HepG2 (cell line): ENCODE data around the gene R3HDM4. TPM values are rescaled to one million over a fixed set of nuclear protein-coding genes. Genes with fewer than 3 reads are reported as not detected.

ENCODE experiments used
- ATAD3A ChIP-seq: sonication (generic); formaldehyde crosslinking; IDR thresholded peaks from 2 replicates; pipeline ENCODE4 v1.4.0; 2020; ENCODE audit warnings: missing genetic modification reagents
- BHLHE40 ChIP-seq: IDR thresholded peaks from 2 replicates; pipeline ENCODE4 v1.6.1; 2011; ENCODE audit warnings: low read length, improper control_type of control experiment
- BORCS8-MEF2B ChIP-seq: sonication (generic); formaldehyde crosslinking; IDR thresholded peaks from 2 replicates; pipeline ENCODE4 v1.8.0; 2022; ENCODE audit warnings: mild to moderate bottlenecking, missing genetic modification reagents
- HDAC6 ChIP-seq: fragments of 200-600 bp; sonication (generic); IDR thresholded peaks from 2 replicates; pipeline ENCODE4 v1.7.0; 2017; ENCODE audit warnings: mild to moderate bottlenecking, antibody characterized with exemption, low read length, low read depth
- HNRNPK ChIP-seq: fragments of 200-400 bp; formaldehyde crosslinking; IDR thresholded peaks from 2 replicates; pipeline ENCODE4 v1.6.1; 2018; ENCODE audit warnings: low read length, low read depth, moderate library complexity, mild to moderate bottlenecking; ENCODE audit not compliant: poor library complexity, severe bottlenecking
- KLF16 ChIP-seq, 2 experiments: sonication (generic) in 1 of 2; formaldehyde crosslinking in 1 of 2; IDR thresholded peaks; 2 replicates each; pipeline versions ENCODE4 v1.6.1 to v1.8.0; 2016 to 2023; ENCODE audit warnings: missing genetic modification reagents in 2 of 2, missing compliant biosample characterization in 1 of 2
- NFKB2 ChIP-seq: sonication (generic); formaldehyde crosslinking; IDR thresholded peaks from 2 replicates; pipeline ENCODE4 v1.4.0; 2020; ENCODE audit warnings: missing genetic modification reagents, borderline replicate concordance
- POLR2AphosphoS2 ChIP-seq: IDR thresholded peaks from 2 replicates; pipeline ENCODE4 v1.6.1; 2011; ENCODE audit warnings: low read depth, low read length, improper control_type of control experiment
- PTBP1 ChIP-seq: fragments of 200-400 bp; formaldehyde crosslinking; IDR thresholded peaks from 2 replicates; pipeline ENCODE4 v1.6.1; 2018; ENCODE audit warnings: low read length, low read depth; ENCODE audit not compliant: poor library complexity, severe bottlenecking
- SRF ChIP-seq: IDR thresholded peaks from 2 replicates; pipeline ENCODE4 v1.6.1; 2011; ENCODE audit warnings: mild to moderate bottlenecking, low read depth, low read length, moderate library complexity
- STAG1 ChIP-seq: sonication (generic); formaldehyde crosslinking; IDR thresholded peaks from 2 replicates; pipeline ENCODE4 v1.4.0; 2020; ENCODE audit warnings: missing genetic modification reagents
- ZBTB1 ChIP-seq: sonication (generic); formaldehyde crosslinking; IDR thresholded peaks from 2 replicates; pipeline ENCODE4 v1.4.0; 2020; ENCODE audit warnings: missing genetic modification reagents, borderline replicate concordance
- ZBTB38 ChIP-seq: sonication (generic); formaldehyde crosslinking; IDR thresholded peaks from 2 replicates; pipeline ENCODE4 v1.5.1; 2020; ENCODE audit warnings: mild to moderate bottlenecking, missing genetic modification reagents
- ZNF101 ChIP-seq: sonication (generic); formaldehyde crosslinking; IDR thresholded peaks from 2 replicates; pipeline ENCODE4 v1.4.0; 2020; ENCODE audit warnings: mild to moderate bottlenecking, low read depth, missing genetic modification reagents, borderline replicate concordance
- ZNF124 ChIP-seq: sonication (generic); formaldehyde crosslinking; IDR thresholded peaks from 2 replicates; pipeline ENCODE4 v1.4.0; 2020; ENCODE audit warnings: missing genetic modification reagents
- ZNF292 ChIP-seq: sonication (generic); formaldehyde crosslinking; IDR thresholded peaks from 2 replicates; pipeline ENCODE4 v1.8.1; 2022; ENCODE audit warnings: mild to moderate bottlenecking, low read depth, missing genetic modification reagents, borderline replicate concordance
- ZNF33A ChIP-seq: sonication (generic); formaldehyde crosslinking; IDR thresholded peaks from 2 replicates; pipeline ENCODE4 v1.5.1; 2020; ENCODE audit warnings: missing genetic modification reagents, mild to moderate bottlenecking, moderate library complexity, borderline replicate concordance
- ZNF781 ChIP-seq: sonication (generic); formaldehyde crosslinking; IDR thresholded peaks from 2 replicates; pipeline ENCODE4 v1.5.1; 2020; ENCODE audit warnings: borderline replicate concordance, mild to moderate bottlenecking, missing genetic modification reagents; ENCODE audit errors: not compliant biosample characterization
- ZSCAN12 ChIP-seq: sonication (generic); formaldehyde crosslinking; IDR thresholded peaks from 2 replicates; pipeline ENCODE4 v1.9.0; 2021; ENCODE audit warnings: mild to moderate bottlenecking, missing genetic modification reagents
- polyA plus RNA-seq, 8 experiments: library from polyadenylated mRNA; depleted of rRNA in 3 of 8; stranded (reverse) in 7 of 8; unstranded in 1 of 8; fragments of >200 nt; fragmentation: Illumina TruSeq in 4 of 8; extraction: Trizol in 4 of 8; gene quantifications; 2 replicates each; pipeline versions ENCODE4 v1.2.1 to v1.2.3, GENCODE V29; 2011 to 2016; ENCODE audit warnings: low read depth in 4 of 8, missing spikeins in 1 of 8, mixed read lengths in 1 of 8; ENCODE audit not compliant: insufficient read depth in 1 of 8
- total RNA-seq, 5 experiments: library from RNA; depleted of rRNA; stranded (reverse); fragments of >200 nt; fragmentation: Illumina TruSeq; extraction: Trizol; gene quantifications; 2 replicates each; pipeline ENCODE4 v1.2.3, GENCODE V29; 2016; ENCODE audit warnings: low read depth in 1 of 5
- TF ChIP-seq, protein P1 (sequence below): sonication (generic); formaldehyde crosslinking; IDR thresholded peaks from 2 replicates; pipeline ENCODE4 v1.5.0; 2020; ENCODE audit warnings: mild to moderate bottlenecking, missing genetic modification reagents
- TF ChIP-seq, protein P2 (sequence below): sonication (generic); formaldehyde crosslinking; IDR thresholded peaks from 2 replicates; pipeline ENCODE4 v1.5.0; 2020; ENCODE audit warnings: missing genetic modification reagents
- TF ChIP-seq, protein P3 (sequence below): sonication (generic); formaldehyde crosslinking; IDR thresholded peaks from 2 replicates; pipeline ENCODE4 v1.4.0; 2020; ENCODE audit warnings: low read depth, mild to moderate bottlenecking, missing genetic modification reagents
- TF ChIP-seq, protein P4 (sequence below): sonication (generic); formaldehyde crosslinking; IDR thresholded peaks from 2 replicates; pipeline ENCODE4 v1.5.1; 2020; ENCODE audit warnings: missing genetic modification reagents, mild to moderate bottlenecking, borderline replicate concordance

Gene R3HDM4
- total and polyA plus RNA-seq, 2 of the 13 experiments (the other 11 are each of a cell fraction or from before 2014, with no cell fraction given), result 26.2 to 26.9 TPM

DNA sequence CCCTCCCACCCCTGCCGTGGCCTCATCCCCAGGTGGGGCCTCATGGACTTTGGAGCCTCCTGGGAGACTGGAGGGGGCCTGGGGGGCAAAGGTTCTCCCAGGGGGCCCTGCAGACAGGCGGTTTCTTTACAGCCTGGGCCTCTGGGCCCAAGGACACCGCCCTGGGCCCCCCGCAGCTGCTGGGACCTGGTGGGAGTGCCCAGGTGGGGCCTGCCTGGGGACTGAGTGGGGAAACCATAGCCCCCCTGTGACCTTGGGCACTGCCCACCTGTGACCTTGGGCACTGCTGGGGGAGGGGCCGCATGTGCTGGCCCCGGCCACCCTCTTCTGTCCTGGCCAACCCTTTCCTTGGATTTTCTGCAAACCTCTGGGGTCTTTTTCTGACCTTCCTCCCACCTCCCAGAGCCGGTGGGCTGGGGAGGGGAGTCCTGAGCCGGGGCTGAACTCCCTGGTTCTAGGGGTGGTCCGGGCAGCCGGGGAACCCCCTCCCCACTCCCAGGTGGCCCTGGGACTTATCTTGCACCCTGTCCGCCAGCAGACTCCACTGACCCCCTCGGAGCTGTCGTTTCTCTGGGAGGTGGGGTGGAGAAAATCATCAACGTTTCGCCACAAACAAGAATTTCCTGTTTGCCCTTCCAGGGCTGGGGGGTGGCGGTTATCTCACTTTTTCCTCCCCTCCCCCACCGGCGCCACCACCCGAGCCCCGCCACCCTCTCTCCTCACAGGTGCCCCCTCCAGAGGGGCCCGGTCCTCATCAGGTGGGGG, 39.8 kb upstream of the R3HDM4 start (continued):
- TF ChIP-seq, protein P1, sequence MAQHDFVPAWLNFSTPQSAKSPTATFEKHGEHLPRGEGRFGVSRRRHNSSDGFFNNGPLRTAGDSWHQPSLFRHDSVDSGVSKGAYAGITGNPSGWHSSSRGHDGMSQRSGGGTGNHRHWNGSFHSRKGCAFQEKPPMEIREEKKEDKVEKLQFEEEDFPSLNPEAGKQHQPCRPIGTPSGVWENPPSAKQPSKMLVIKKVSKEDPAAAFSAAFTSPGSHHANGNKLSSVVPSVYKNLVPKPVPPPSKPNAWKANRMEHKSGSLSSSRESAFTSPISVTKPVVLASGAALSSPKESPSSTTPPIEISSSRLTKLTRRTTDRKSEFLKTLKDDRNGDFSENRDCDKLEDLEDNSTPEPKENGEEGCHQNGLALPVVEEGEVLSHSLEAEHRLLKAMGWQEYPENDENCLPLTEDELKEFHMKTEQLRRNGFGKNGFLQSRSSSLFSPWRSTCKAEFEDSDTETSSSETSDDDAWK (CRISPR knock-in tag), result no peak
- TF ChIP-seq HDAC6 (no peak), ZBTB38 (CRISPR knock-in tag) (peak; percentile 79), ZNF33A (peak; percentile 89; the same call in 1 of the 2 replicates), ATAD3A (no peak), NFKB2 (CRISPR knock-in tag) (peak; percentile 84; the same call in 1 of the 2 replicates), BORCS8-MEF2B (CRISPR knock-in tag) (no peak), ZNF781 (CRISPR knock-in tag) (peak; percentile 79), ZNF124 (CRISPR knock-in tag) (peak; percentile 86; the same call in 1 of the 2 replicates), POLR2AphosphoS2 (peak; percentile 57; the same call in 1 of the 2 replicates), ZBTB1 (no peak), ZSCAN12 (CRISPR knock-in tag) (no peak), KLF16 (CRISPR knock-in tag; IDR thresholded peaks at IDR 0.05) (peak in 1 of 2 experiments; percentile 95; a peak in 1 of 4 replicates), ZNF101 (CRISPR knock-in tag) (no peak), PTBP1 (peak; percentile 45), ZNF292 (CRISPR knock-in tag) (peak; percentile 66; the same call in 1 of the 2 replicates), STAG1 (CRISPR knock-in tag) (peak; percentile 23), BHLHE40 (peak; percentile 31; the same call in 1 of the 2 replicates), SRF (peak; percentile 42; the same call in 1 of the 2 replicates), HNRNPK (peak; percentile 60)
- TF ChIP-seq, protein P2, sequence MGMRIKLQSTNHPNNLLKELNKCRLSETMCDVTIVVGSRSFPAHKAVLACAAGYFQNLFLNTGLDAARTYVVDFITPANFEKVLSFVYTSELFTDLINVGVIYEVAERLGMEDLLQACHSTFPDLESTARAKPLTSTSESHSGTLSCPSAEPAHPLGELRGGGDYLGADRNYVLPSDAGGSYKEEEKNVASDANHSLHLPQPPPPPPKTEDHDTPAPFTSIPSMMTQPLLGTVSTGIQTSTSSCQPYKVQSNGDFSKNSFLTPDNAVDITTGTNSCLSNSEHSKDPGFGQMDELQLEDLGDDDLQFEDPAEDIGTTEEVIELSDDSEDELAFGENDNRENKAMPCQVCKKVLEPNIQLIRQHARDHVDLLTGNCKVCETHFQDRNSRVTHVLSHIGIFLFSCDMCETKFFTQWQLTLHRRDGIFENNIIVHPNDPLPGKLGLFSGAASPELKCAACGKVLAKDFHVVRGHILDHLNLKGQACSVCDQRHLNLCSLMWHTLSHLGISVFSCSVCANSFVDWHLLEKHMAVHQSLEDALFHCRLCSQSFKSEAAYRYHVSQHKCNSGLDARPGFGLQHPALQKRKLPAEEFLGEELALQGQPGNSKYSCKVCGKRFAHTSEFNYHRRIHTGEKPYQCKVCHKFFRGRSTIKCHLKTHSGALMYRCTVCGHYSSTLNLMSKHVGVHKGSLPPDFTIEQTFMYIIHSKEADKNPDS (CRISPR knock-in tag), result no peak
- TF ChIP-seq, protein P3, sequence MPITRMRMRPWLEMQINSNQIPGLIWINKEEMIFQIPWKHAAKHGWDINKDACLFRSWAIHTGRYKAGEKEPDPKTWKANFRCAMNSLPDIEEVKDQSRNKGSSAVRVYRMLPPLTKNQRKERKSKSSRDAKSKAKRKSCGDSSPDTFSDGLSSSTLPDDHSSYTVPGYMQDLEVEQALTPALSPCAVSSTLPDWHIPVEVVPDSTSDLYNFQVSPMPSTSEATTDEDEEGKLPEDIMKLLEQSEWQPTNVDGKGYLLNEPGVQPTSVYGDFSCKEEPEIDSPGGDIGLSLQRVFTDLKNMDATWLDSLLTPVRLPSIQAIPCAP, result no peak
- TF ChIP-seq, protein P4, sequence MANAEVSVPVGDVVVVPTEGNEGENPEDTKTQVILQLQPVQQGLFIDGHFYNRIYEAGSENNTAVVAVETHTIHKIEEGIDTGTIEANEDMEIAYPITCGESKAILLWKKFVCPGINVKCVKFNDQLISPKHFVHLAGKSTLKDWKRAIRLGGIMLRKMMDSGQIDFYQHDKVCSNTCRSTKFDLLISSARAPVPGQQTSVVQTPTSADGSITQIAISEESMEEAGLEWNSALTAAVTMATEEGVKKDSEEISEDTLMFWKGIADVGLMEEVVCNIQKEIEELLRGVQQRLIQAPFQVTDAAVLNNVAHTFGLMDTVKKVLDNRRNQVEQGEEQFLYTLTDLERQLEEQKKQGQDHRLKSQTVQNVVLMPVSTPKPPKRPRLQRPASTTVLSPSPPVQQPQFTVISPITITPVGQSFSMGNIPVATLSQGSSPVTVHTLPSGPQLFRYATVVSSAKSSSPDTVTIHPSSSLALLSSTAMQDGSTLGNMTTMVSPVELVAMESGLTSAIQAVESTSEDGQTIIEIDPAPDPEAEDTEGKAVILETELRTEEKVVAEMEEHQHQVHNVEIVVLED (CRISPR knock-in tag), result 0 out of 2 replicates have a peak, but pooled peaks have one; percentile 38
